T-helper 2 cell treated with Interferon-gamma antibody and Interleukin-4, amounts not matched to agents 100 ng/mL and 5 ng/mL, for 36 hours (primary cell): ENCODE data around the gene TRAM2. TPM values are rescaled to one million over a fixed set of nuclear protein-coding genes. Genes with fewer than 3 reads are reported as not detected.

Source experiments
- intact Hi-C: fragments of 100-400 bp; cut with micrococcal nuclease; formaldehyde crosslinking; loops from one replicate; pipeline ENCODE4 v1.15.1; 2023
- total RNA-seq: library from RNA; stranded (reverse); gene quantifications from 2 replicates; pipeline ENCODE4 v1.2.3, GENCODE V29; 2022

Gene TRAM2
- total RNA-seq, 1 donor from 2014 or later: 13.9 TPM

- intact Hi-C loops: no loop called here
These were observed 64.7 kb downstream of the TRAM2 start for GRCh38 chr6:52512199-52512598.

GRCh38 chr6:52511572-52512151, 65.2 kb downstream of the TRAM2 start:
- intact Hi-C loops: no loop called here

GRCh38 chr6:52511163-52511562, 65.7 kb downstream of the TRAM2 start:
- intact Hi-C loops: no loop called here

DNA sequence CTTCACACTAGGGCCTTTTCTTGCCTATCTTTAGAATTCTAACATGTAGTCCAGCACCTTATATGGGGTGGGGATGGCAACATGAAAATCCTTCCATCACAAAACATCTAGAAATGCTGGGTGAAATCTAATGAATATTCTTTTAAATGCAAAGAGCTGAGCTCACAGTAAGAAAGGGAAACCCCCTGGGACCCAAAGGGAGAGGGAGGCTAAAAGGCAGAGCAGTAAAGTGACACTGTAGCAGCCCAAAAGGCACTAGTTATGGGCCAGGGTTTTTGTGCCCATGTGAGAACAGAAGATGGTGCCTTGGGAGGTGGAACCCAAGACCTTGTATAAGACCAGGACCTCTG, 66.7 kb downstream of the TRAM2 start:
- intact Hi-C loops: no loop called here

DNA sequence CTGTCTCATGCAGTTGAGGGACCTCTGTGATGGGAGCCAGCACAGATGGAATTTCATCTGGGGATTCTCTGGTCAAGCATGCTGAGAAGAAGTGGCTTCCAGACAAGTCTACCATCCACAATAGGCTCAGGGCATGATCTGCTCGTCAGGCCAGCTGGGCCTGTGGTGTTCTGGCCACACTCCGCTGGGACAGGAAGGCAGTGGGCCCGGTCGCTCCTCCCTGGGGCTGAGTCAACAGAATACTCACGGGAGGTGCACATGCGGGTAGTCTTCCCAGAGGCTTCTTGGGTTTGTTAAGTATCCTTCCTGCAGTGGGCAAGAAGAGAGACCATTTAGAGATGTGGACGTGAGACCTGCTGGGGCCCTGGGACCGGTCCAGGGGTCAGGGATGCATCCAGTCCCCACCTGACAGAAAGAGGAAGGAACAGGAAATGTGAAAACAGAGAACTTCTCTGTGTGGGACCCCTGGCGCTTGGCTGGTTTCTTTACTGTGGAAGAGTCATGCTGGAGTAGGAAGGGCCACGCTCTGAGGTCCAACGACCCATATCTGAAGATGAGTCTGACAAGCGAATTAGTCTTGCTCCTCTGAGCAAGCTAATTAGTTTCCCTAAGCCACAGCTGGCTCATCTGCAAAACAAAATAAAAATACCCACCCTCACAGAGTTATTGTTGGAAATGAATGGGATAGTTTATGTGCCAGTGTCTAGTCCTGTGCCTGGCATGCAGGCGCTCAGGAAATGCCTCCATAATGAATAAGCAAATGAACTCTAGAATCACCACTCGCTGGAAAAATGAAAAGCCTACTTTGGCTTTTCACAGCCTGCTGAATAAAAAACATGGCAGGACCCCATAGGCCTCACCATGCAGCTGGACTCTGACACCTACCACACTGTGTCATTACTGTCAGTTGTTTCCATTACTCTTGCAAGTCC, 67.3 kb downstream of the TRAM2 start:
- intact Hi-C loops: no loop called here

DNA sequence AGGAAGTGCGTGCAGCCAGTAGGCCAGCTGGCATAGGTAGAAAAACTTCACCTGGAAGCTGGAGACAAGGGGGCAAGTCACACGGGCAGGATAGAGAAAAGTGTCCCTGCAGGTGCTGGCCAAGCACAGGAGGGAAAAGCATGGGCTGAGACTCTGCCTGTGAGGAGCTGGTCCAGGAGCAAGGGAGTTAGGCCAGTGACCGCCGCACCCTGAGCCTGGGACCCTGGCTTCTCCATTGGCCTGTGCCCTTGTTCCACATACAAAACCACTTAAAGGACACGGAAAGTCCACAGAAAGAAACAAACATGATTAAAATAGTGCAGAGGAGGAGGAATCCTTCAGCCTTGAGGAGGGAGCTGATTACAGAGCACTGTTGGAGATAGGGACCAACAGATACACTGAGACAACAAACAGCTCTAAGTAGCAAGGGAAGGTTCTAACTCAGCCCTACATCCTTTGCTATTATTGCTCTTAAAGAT, 68.6 kb downstream of the TRAM2 start:
- intact Hi-C loops: no loop called here

DNA sequence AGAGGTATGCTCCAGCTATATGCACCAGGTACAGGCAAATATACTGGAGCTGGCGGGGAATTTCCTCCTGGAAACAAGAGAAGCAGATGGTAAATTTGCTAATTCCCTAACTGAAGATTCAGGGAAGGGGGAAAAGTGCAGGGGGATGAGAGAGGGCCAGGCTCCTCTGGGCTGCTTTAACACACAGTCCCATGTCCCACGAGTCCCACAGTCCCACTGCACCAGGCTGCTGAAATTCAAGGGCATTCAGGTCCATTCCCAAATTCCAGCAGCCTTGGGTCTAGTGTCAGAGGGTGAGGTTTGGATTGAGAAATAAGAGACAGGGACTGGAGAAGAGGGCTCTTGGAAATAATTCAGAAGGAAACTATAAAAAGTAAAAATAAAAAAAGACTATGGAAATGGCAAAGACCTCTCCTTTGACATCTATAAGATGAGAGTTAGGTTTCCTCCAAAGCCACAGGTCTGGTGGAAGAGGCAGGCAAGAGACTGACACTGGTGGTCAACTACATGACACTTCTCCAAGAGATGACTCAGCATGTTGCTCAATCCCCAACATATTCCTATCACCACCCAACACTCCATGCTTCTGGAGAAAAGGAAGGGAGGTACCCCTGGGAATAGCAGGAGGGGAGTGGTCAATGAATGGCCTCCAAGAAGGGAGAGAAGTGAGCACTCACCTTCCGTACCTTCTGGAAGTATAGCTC, 69.2 kb downstream of the TRAM2 start:
- intact Hi-C loops: no loop called here

DNA sequence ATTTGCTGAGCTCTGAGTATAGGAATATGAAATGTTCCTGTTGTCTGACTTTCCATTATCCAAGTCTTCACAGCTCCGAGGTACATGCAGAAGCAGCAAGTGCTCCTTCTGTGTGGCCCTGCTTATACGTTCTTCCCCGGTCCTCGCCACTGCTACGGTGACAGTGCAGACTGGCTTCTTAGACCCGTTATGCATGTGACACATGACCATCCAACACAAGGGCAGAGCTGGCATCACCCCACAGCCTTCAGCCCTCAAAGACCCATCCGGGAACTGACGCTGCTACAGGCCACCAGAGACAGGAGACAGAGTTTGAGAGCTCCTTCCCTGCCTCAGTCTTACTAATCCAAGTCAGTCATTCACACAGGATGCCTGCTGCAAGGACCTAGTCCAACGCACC, 70.4 kb downstream of the TRAM2 start:
- intact Hi-C loops: no loop called here

DNA sequence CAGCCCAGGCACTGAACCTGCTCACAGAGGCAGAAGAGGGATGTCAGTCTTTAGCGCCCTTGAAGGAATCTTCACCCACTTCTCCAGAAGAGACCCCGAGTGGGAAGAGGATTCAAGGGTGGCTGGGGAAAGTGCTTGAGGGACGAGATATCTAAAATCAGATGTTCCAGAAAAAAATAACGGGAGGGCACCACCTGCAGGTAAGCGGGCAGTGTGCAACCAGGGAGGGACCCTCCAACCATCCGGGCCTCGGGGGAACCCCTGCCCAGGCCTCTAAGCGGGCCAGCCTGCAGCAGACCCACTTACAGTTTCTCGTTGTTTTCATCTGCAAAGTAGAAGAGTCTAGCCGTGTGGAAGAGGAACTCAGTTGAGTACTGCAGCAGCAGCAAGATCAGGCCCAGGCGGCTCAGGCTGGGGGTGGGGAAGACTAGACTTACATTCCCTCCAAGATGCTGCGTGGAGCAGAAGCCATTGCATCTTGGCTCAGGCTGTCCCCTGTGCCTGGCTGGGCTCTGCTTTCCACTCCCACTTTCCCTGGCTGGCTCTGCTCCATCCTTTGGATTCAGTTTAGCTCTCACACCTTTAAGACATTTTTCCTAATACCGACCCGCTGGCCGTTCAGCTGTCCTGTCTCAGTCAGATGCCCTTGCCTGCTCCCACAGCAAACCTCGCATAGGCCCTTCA, 71.0 kb downstream of the TRAM2 start:
- intact Hi-C loops: no loop called here

GRCh38 chr6:52504782-52505136, 72.1 kb downstream of the TRAM2 start:
- intact Hi-C loops: no loop called here

DNA sequence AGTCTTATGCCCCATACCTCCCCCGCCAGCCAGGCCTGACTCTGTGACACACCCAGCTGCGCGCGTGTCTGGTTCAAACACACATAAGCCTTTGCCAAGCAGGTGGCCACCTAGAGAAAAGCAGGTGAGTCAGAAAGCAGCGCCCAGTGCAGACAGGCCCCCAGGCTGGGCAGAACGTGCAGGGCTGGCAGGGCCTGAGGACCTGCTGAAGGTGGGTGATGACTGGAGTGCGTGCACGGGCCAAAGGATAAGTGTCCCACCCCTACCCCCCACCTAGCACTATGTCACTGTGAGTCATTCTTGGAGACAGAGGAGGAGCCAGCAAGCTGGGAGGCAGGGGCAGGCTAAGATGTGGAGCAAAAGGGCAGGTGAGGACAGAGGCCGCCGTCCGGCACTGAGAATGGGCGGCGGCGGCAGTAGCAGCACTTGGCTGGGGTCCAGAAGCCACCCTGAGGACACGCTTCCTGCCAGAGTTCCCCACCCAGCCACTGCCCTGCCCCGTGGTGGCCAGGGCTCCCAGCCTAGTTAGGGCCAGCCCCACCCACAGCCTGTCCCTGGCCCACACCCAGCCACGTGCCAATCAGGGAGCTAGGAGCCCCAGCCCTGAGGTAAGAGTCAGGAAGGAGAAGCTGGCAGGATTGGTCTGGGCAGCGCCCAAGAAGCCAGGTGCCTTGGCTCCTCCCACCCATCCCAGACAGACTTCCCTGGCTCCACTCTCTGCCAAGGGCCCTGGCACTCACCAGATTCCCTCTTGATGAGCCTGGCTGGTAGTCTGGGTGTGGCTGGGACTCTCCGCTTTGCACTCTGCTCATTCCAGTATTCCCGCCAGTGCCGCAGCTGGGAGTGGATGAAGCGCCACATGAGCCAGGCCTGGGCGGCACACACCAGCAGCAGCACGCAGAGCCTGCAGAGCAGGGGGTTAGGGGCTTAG, 72.7 kb downstream of the TRAM2 start:
- intact Hi-C loops: no loop called here

GRCh38 chr6:52503323-52503747, 73.5 kb downstream of the TRAM2 start:
- intact Hi-C loops: no loop called here

DNA sequence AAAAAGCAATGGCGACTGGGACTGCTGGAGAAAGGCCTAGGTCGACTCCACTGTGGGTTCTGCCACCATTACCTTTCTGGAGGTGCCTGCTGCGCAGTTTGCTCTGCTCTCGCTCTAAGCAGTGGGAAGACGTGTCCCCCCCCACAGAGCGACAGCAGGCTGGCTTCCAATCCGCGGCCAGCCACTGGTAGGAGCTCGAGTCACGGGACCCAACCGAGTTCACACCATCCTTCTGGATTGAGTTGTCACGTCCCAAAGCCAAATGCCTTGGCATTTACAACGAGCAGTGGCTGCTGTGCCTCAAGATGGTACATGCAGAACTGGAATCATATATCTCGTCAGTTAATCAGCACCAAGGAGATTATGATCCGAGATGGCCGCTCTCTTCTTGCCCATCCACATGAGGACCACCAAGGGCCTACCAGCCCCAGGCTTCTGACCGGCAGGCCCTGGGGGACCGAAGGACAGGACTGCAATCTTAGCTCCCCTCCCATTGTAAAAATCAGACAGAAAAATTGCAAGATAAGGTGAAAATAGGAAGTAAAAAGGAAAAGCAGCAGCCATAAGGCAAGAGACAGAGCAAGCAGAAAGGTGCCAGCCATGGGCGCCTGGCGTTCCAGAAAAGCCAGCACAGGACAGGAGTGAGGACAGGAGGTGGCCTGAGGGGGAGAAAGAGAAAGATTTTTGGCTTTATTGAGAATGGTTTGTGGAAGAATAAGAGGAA, 74.4 kb downstream of the TRAM2 start:
- intact Hi-C loops: no loop called here

DNA sequence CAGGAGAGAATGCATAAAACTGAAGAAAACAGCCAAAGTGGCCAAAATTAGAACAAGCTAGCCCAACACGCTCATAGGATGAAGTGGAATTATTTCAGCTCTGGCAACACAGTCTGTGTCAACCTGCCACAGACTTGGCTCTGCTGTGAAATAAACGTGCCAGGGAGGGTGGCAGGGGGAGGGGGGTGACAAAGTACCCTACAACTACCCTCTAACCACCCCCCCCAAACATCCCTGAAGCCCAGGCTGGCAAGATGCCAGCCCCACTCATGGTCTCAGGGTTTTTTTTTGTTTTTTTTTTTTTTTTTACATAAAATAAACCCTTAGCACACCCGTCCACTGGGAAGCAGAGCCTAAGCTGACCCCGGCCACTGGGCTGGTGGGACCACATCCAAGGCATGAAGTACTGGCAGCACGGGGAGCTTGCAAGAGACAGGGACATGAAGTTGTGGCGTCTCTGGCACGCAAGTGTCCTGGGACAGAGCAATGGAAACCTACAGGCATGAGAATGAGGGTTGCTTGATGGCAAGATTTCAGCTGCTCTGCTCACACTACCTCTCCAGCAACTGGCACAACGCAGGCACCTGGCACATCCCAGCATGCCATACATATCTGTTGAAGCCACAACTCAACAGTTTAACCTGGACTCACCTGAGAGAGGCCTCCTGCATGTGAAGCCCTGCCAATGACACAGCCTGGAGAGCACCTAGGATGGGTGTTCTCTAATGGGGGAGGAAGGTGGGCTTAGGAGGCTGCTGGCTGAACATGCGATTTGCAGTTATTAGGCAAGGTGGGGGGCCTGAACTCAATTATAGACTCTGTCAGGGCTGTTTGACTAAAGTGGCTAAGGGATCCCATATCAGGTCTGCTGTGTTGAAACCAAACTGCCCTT, 76.4 kb downstream of the TRAM2 start:
- intact Hi-C loops: no loop called here

DNA sequence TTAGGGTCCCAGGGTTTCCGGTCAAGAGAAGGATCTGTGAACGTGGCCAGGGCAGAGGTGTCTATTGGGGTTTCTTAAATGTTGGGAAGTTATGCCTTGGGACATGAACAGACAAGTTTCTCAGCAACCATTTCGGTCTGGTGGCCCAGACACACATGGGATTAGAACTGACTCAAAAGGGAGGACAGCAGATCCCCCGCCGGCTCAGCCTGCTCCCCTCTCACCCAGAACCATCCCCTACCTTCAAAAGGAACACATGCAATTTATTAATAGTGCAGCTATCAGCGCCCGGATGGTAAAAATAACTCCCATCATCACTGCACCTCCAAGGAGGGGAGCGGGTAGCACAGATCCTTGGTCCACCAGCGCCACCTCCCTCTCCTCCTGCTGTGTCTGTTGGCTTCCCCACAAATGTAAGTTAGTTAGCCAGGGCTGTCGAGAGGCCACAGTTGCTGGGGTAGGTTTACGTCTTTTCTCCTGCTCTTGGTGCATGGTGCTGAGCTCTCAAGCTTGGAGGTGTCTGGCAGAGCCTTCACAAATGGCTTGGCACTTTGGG, 77.1 kb downstream of the TRAM2 start:
- intact Hi-C loops: no loop called here

DNA sequence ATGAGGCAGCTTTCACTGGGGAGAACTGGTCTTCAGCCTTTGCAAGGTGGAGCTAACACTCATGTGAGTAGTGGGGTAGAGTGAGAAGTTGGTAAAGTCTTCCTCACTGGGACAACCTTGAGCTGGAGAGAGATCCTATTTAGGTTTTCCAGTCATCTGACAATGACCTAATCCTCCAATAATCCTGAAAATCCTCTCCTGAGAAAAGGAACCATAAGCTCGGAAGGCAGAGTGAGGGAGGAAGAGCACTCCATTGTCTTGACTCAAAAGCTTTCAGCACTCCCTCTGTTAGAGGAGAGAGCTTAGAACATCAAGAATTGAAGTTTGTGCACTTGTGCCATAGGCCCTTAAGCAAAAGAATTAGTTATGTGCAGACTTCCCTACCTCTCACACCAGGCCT, 77.8 kb downstream of the TRAM2 start:
- intact Hi-C loops: no loop called here

- intact Hi-C loops: no loop called here
These were observed 78.3 kb downstream of the TRAM2 start for GRCh38 chr6:52498538-52499017.

- intact Hi-C loops: no loop called here
These were observed 79.0 kb downstream of the TRAM2 start for GRCh38 chr6:52497652-52498408.
